ENCODE measurements around the gene IFIT3. TPM values are rescaled to one million over a fixed set of nuclear protein-coding genes. Genes with fewer than 3 reads are reported as not detected.
A peak's percentile ranks its signal among the peaks of the same experiment; 100 is the strongest.

Gene IFIT3
- total and polyA plus RNA-seq, 7 experiments from 2014 or later, result 1.8 to 22.3 (median 4.1) TPM

GRCh38 chr10:89363729-89364442 is 36.1 kb downstream of the IFIT3 start:
- Histone ChIP-seq H3K4me1 (ENCODE audit: control insufficient read depth in 2 of 2, insufficient read depth in 2 of 2, low read length in 2 of 2) (peaks cover 6 to 7% of the 10 kb centered on the region in 2 donors), H3K27ac (ENCODE audit: low read depth, low read length) (no peak overlapping the region), H3K27me3 (ENCODE audit: control insufficient read depth in 2 of 2, insufficient read depth in 2 of 2, low read length in 2 of 2) (no peaks in the 10 kb centered on the region), H3K4me3 (ENCODE audit: low read length) (no peak overlapping the region), H3K9me3 (ENCODE audit: control insufficient read depth in 2 of 3, low read length in 3 of 3) (no peaks in the 10 kb centered on the region), H3K36me3 (ENCODE audit: control insufficient read depth in 2 of 3, insufficient read depth in 3 of 3, low read length in 3 of 3) (no peaks in the 10 kb centered on the region)
- Mint-ChIP-seq H3K4me3 (peak overlapping the region in 2 of 10 donors; percentile 0 to 40), H3K9me3 (peaks cover 0 to 2% (median 0%) of the 10 kb centered on the region in 11 donors), H3K27me3 (peaks cover 0 to 25% (median 0%) of the 10 kb centered on the region in 5 donors), H3K4me1 (peaks cover 5 to 34% (median 23%) of the 10 kb centered on the region in 7 donors), H3K36me3 (peaks cover 0 to 2% (median 0%) of the 10 kb centered on the region in 5 donors), H3K27ac (peak overlapping the region in 3 of 9 donors; percentile 0 to 9 (median 3))
- ChIA-PET POLR2A (interaction anchor here (2.1 kb wide), 1 partner anchor 28 kb away, joined by 5 read pairs; the partner anchor contains the start of gene IFIT1), CTCF (interaction anchor here (0.7 to 1.1 kb wide), 2 partner anchors 59 to 321 kb away, joined by 3 to 4 read pairs; no protein-coding TSS in a partner anchor)
- DNase-seq, result peak in 1 of 9 donors; percentile 1
- no peak for ATAC-seq
- intact Hi-C loops (cut with micrococcal nuclease), result no loop called here

DNA sequence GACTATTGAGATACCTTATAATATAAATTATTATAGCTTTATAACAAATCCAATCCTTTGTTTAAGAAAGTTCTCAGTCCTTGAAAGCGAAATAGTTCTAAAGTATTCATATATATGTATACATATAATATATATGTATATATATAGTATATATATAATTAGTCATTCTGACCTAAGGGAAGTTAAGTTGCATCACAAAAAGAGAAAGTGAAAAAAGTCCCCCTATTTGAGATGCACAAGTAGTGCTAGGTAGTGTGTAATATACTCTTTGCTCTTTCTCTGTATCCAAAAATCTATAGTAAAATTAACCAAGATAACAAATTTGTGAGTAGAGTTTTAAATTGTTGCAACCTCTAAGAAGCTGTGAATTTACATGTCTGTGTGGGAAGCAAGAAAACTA is 36.7 kb downstream of the IFIT3 start:
- intact Hi-C loops (cut with micrococcal nuclease), result no loop called here
- CTCF ChIA-PET, result interaction anchor here (0.6 to 1.1 kb wide), 3 partner anchors 8 to 769 kb away, joined by 3 to 4 read pairs (median 3); no protein-coding TSS in a partner anchor
- no peak overlapping the region for H3K27ac ChIP-seq (ENCODE audit: low read depth, low read length)

DNA sequence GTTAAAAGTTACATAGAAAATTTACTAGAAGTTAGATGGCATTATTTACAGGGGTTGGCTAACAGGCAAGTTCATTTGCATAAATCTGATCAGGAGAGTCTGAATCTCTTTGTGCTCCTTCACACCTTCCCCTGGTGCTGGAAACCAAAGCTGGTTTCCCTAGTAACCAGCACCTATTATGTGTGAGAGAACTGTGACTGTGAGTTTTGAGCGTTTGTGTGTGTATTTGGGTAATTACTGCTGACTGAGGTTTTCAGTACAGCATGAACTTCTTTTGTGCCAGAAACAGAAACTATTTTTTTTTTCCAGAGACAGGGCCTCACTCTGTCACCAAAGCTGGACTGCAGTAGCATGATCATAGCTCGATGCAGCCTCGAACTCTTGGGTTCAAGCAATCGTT is 39.7 kb downstream of the IFIT3 start:
- Histone ChIP-seq H3K27ac (ENCODE audit: low read depth, low read length) (no peak overlapping the region), H3K9me3 (ENCODE audit: control insufficient read depth in 2 of 3, low read length in 3 of 3) (no peaks in the 10 kb centered on the region), H3K4me1 (ENCODE audit: control insufficient read depth in 2 of 2, insufficient read depth in 2 of 2, low read length in 2 of 2) (peaks cover 6 to 7% of the 10 kb centered on the region in 2 donors), H3K36me3 (ENCODE audit: control insufficient read depth in 2 of 3, insufficient read depth in 3 of 3, low read length in 3 of 3) (no peaks in the 10 kb centered on the region), H3K4me3 (ENCODE audit: low read length) (no peak overlapping the region), H3K27me3 (ENCODE audit: control insufficient read depth in 2 of 2, insufficient read depth in 2 of 2, low read length in 2 of 2) (no peaks in the 10 kb centered on the region)
- Mint-ChIP-seq H3K4me1 (peaks cover 13 to 30% (median 19%) of the 10 kb centered on the region in 7 donors), H3K27me3 (peaks cover 0 to 30% (median 0%) of the 10 kb centered on the region in 5 donors), H3K36me3 (peaks cover 0 to 2% (median 0%) of the 10 kb centered on the region in 5 donors), H3K4me3 (no peak overlapping the region), H3K27ac (no peak overlapping the region), H3K9me3 (peaks cover 0 to 2% (median 0%) of the 10 kb centered on the region in 11 donors)
- ChIA-PET CTCF (interaction anchor here (1.0 to 1.9 kb wide), 2 partner anchors 10 to 29 kb away, joined by 3 to 8 read pairs; no protein-coding TSS in a partner anchor), POLR2A (interaction anchor here (0.7 to 3.2 kb wide), 3 partner anchors 66 to 121 kb away, joined by 3 to 15 read pairs (median 3); partner anchors contain the start of gene IFIT2)
- DNase-seq (no peak), ATAC-seq (peak; percentile 82)
- intact Hi-C loops (cut with micrococcal nuclease), result loop anchor here in 1 of 2 donors (5.0 kb wide), 1 partner anchor 195 kb away; no protein-coding TSS in a partner anchor

More for the DNA sequence above, 36.7 kb downstream of the IFIT3 start:
- Histone ChIP-seq H3K27me3 (ENCODE audit: control insufficient read depth in 2 of 2, insufficient read depth in 2 of 2, low read length in 2 of 2) (no peaks in the 10 kb centered on the region), H3K36me3 (ENCODE audit: control insufficient read depth in 2 of 3, insufficient read depth in 3 of 3, low read length in 3 of 3) (no peaks in the 10 kb centered on the region), H3K4me3 (ENCODE audit: low read length) (no peak overlapping the region), H3K9me3 (ENCODE audit: control insufficient read depth in 2 of 3, low read length in 3 of 3) (no peaks in the 10 kb centered on the region), H3K4me1 (ENCODE audit: control insufficient read depth in 2 of 2, insufficient read depth in 2 of 2, low read length in 2 of 2) (peaks cover 6 to 7% of the 10 kb centered on the region in 2 donors)
- H3K4me1 Mint-ChIP-seq, result peaks cover 11 to 34% (median 24%) of the 10 kb centered on the region in 7 donors
- peaks cover 0 to 2% (median 0%) of the 10 kb centered on the region in 5 donors for H3K36me3 Mint-ChIP-seq
- H3K27me3 Mint-ChIP-seq, result peaks cover 0 to 26% (median 0%) of the 10 kb centered on the region in 5 donors
- no peak for DNase-seq
- ATAC-seq, result no peak
- H3K27ac Mint-ChIP-seq, result peak overlapping the region in 1 of 9 donors; percentile 7
- POLR2A ChIA-PET, result interaction anchor here (2.1 kb wide), 1 partner anchor 28 kb away, joined by 5 read pairs; the partner anchor contains the start of gene IFIT1
- no peak overlapping the region for H3K4me3 Mint-ChIP-seq
- H3K9me3 Mint-ChIP-seq, result peaks cover 0 to 2% (median 0%) of the 10 kb centered on the region in 11 donors

GRCh38 chr10:89368129-89368528 is 40.3 kb downstream of the IFIT3 start:
- H3K9me3 Mint-ChIP-seq, result peaks cover 0 to 2% (median 0%) of the 10 kb centered on the region in 11 donors
- peaks cover 0 to 2% (median 0%) of the 10 kb centered on the region in 5 donors for H3K36me3 Mint-ChIP-seq
- intact Hi-C loops (cut with micrococcal nuclease), result loop anchor here in 1 of 2 donors (2.0 to 5.0 kb wide), 2 partner anchors 25 to 194 kb away; partner anchors contain the start of gene IFIT1
- Histone ChIP-seq H3K27ac (ENCODE audit: low read depth, low read length) (no peak overlapping the region), H3K36me3 (ENCODE audit: control insufficient read depth in 2 of 3, insufficient read depth in 3 of 3, low read length in 3 of 3) (no peaks in the 10 kb centered on the region), H3K27me3 (ENCODE audit: control insufficient read depth in 2 of 2, insufficient read depth in 2 of 2, low read length in 2 of 2) (no peaks in the 10 kb centered on the region), H3K4me3 (ENCODE audit: low read length) (no peak overlapping the region), H3K9me3 (ENCODE audit: control insufficient read depth in 2 of 3, low read length in 3 of 3) (no peaks in the 10 kb centered on the region), H3K4me1 (ENCODE audit: control insufficient read depth in 2 of 2, insufficient read depth in 2 of 2, low read length in 2 of 2) (peaks cover 2 to 7% of the 10 kb centered on the region in 2 donors)
- DNase-seq (no peak), ATAC-seq (no peak)
- peaks cover 8 to 24% (median 14%) of the 10 kb centered on the region in 7 donors for H3K4me1 Mint-ChIP-seq
- H3K27ac Mint-ChIP-seq, result no peak overlapping the region
- H3K4me3 Mint-ChIP-seq, result no peak overlapping the region
- ChIA-PET CTCF (interaction anchor here (1.0 to 2.0 kb wide), 5 partner anchors 11 to 194 kb away, joined by 3 to 8 read pairs (median 5); partner anchors contain the start of gene IFIT3), POLR2A (interaction anchor here (1.2 to 3.2 kb wide), 2 partner anchors 67 to 117 kb away, joined by 3 to 15 read pairs; partner anchors contain the start of gene IFIT2)
- peaks cover 0 to 35% (median 0%) of the 10 kb centered on the region in 5 donors for H3K27me3 Mint-ChIP-seq

DNA sequence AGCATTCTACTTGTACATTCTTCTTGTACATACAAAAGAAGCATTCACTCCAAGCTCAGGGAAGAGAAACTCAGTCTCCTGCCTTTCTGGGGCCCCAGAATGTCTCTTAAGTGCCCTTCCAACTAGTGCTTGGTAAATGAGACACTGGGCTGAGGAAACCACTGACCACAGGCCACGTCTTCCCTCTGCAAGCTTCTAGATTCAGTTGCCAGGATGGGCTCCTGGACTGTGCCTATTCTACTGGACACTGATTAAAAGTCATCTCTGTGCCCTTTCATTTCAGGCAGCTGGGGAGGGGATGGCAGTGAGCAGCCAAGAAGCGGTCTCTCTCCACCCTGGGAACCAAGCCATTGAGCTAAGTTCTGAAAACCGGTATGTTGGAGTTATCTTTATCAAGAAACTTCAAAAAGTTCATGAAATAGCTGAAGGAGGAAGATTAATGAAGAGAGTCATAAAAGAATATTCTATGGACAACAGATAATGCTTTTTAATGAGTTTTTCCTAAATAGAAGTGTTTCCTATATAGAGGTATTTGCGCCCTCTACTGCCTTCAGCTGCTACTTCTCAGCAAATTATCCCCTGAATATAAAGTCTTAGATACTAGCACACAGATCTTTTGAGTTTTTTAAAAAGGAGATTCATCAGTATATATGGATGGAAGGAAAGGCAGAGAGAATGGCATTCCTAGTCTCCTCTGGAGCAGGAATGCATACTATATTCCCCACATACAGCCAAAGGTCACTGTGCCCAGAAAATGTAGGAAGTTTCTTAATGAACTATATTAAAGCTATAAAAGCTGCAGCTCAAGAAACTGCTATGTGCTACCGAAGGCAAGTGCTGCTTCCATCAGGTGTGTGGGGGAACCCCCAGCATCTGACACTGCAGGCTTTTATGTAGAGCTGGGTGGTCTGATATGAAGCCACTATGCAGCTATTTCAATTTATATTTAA is 41.6 kb downstream of the IFIT3 start:
- Histone ChIP-seq H3K9me3 (ENCODE audit: control insufficient read depth in 2 of 3, low read length in 3 of 3) (no peaks in the 10 kb centered on the region), H3K4me3 (ENCODE audit: low read length) (no peak overlapping the region), H3K4me1 (ENCODE audit: control insufficient read depth in 2 of 2, insufficient read depth in 2 of 2, low read length in 2 of 2) (peaks cover 0 to 7% of the 10 kb centered on the region in 2 donors), H3K27ac (ENCODE audit: low read depth, low read length) (no peak overlapping the region), H3K36me3 (ENCODE audit: control insufficient read depth in 2 of 3, insufficient read depth in 3 of 3, low read length in 3 of 3) (no peaks in the 10 kb centered on the region), H3K27me3 (ENCODE audit: control insufficient read depth in 2 of 2, insufficient read depth in 2 of 2, low read length in 2 of 2) (no peaks in the 10 kb centered on the region)
- peaks cover 0 to 18% (median 14%) of the 10 kb centered on the region in 7 donors for H3K4me1 Mint-ChIP-seq
- DNase-seq (peak in 6 of 9 donors; percentile 12 to 40 (median 24)), ATAC-seq (peak; percentile 62)
- peaks cover 0 to 2% (median 0%) of the 10 kb centered on the region in 5 donors for H3K36me3 Mint-ChIP-seq
- H3K27ac Mint-ChIP-seq, result no peak overlapping the region
- H3K9me3 Mint-ChIP-seq, result peaks cover 0 to 2% (median 0%) of the 10 kb centered on the region in 11 donors
- peaks cover 0 to 37% (median 0%) of the 10 kb centered on the region in 5 donors for H3K27me3 Mint-ChIP-seq
- CTCF ChIA-PET, result interaction anchor here (0.6 to 2.4 kb wide), 25 partner anchors 11 to 233 kb away, joined by 3 to 13 read pairs (median 4); partner anchors contain the start of genes IFIT1, IFIT2, IFIT3 and IFIT5
- POLR2A ChIA-PET, result interaction anchor here (0.6 to 3.2 kb wide), 4 partner anchors 34 to 75 kb away, joined by 3 to 15 read pairs (median 3); partner anchors contain the start of gene IFIT2
- no peak overlapping the region for H3K4me3 Mint-ChIP-seq
- intact Hi-C loops (cut with micrococcal nuclease), result loop anchor here (1.0 to 5.0 kb wide), 4 partner anchors 23 to 193 kb away; partner anchors contain the start of genes IFIT1 (in 1 of the 2) and IFIT2 (in 1 of the 2)
